ENCODE measurements around the gene RAB8B. TPM values are rescaled to one million over a fixed set of nuclear protein-coding genes. Genes with fewer than 3 reads are reported as not detected.

The RAB8B gene
- total and polyA plus RNA-seq, 4 donors: 3.8 to 26.5 (median 7.6) TPM

DNA sequence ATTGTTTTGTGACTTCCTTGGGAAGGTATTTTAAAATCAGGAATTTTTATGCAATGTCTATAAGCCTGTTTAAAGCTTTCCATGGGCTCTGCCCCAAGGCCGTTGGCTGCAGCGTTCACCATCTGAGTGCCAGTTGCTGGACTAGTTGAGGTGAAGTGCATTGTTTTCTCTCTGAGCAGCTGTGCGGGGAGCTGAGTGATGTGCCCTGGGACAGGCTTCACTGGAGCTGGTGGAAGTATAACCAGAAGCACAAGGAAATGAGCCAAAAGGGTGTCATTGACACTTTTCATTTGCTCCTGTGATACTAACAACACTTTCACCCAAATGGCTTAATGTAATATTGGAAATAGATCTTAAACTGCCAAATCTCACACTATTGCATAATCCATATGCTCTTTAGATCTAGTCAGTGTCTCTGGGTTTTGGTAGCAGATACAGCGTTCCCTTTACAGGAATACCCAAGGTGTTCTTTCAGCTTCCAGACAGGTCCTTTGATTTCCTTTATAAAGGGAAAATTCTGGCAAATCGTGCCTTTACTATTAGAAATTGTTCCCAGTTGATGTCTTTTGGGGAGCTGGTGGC is 117.2 kb downstream of the RAB8B start:
- no peak for TF ChIP-seq CTCF (IDR thresholded peaks at IDR 0.05; ENCODE audit: low read depth, low read length, missing input control)
- TF ChIP-seq RXRA (IDR thresholded peaks at IDR 0.05): peak; percentile 35 to 47
- TF ChIP-seq ZBTB33 (IDR thresholded peaks at IDR 0.05): no peak
- peak in 1 of 2 donors; percentile 8 for TF ChIP-seq RAD21 (IDR thresholded peaks at IDR 0.05)

GRCh38 chr15:63308491-63308890 is 119.1 kb downstream of the RAB8B start:
- no peak overlapping the region for H3K9ac ChIP-seq (ENCODE audit: low read depth in 1 of 2, low read length in 2 of 2)
- H3K4me1 ChIP-seq (ENCODE audit: control insufficient read depth in 4 of 4, insufficient read depth in 4 of 4, low read length in 3 of 4): peaks cover 1 to 11% (median 8%) of the 10 kb centered on the region in 4 donors
- no peaks in the 10 kb centered on the region for H3K9me3 ChIP-seq (ENCODE audit: control insufficient read depth in 4 of 4, low read length in 3 of 4)
- peaks cover 0 to 3% (median 0%) of the 10 kb centered on the region in 4 donors for H3K36me3 ChIP-seq (ENCODE audit: control insufficient read depth in 4 of 4, insufficient read depth in 3 of 4, low read depth in 1 of 4, low read length in 3 of 4)
- H3K27ac ChIP-seq (ENCODE audit: low read depth in 1 of 2, low read length in 2 of 2): no peak overlapping the region
- H3K4me3 ChIP-seq (ENCODE audit: low read depth in 1 of 3, low read length in 3 of 3): no peak overlapping the region
- DNase-seq (ENCODE audit: low spot score): no peak
- H3K27me3 ChIP-seq (ENCODE audit: control insufficient read depth in 4 of 4, insufficient read depth in 4 of 4, low read length in 3 of 4): no peaks in the 10 kb centered on the region
- TF ChIP-seq SP1 (IDR thresholded peaks at IDR 0.05): no peak
- TF ChIP-seq HNF4A (conservative IDR thresholded peaks at IDR 0.05): no peak
- TF ChIP-seq GABPA (IDR thresholded peaks at IDR 0.05 in 1 of 2, conservative IDR thresholded peaks at IDR 0.05 in 1 of 2): no peak
- no peak for TF ChIP-seq TAF1 (conservative IDR thresholded peaks at IDR 0.05)
- no peak for TF ChIP-seq YY1 (IDR thresholded peaks at IDR 0.05)
- TF ChIP-seq ZBTB33 (IDR thresholded peaks at IDR 0.05): no peak
- no peak for TF ChIP-seq RXRA (IDR thresholded peaks at IDR 0.05)
- no peak for TF ChIP-seq CTCF (IDR thresholded peaks at IDR 0.05; ENCODE audit: low read depth, low read length, missing input control)
- TF ChIP-seq NR2F2 (IDR thresholded peaks at IDR 0.05): no peak
- 92% methylated on average over 4 of the region's 4 CpGs for WGBS

More for the DNA sequence above, 117.2 kb downstream of the RAB8B start:
- no peak for DNase-seq (ENCODE audit: low spot score)
- H3K9me3 ChIP-seq (ENCODE audit: control insufficient read depth in 4 of 4, low read length in 3 of 4): no peaks in the 10 kb centered on the region
- H3K36me3 ChIP-seq (ENCODE audit: control insufficient read depth in 4 of 4, insufficient read depth in 3 of 4, low read depth in 1 of 4, low read length in 3 of 4): peaks cover 0 to 3% (median 0%) of the 10 kb centered on the region in 4 donors
- WGBS: 43% methylated on average over 5 of the region's 5 CpGs
- no peak overlapping the region for H3K9ac ChIP-seq (ENCODE audit: low read depth in 1 of 2, low read length in 2 of 2)
- peaks cover 1 to 11% (median 8%) of the 10 kb centered on the region in 4 donors for H3K4me1 ChIP-seq (ENCODE audit: control insufficient read depth in 4 of 4, insufficient read depth in 4 of 4, low read length in 3 of 4)
- no peaks in the 10 kb centered on the region for H3K27me3 ChIP-seq (ENCODE audit: control insufficient read depth in 4 of 4, insufficient read depth in 4 of 4, low read length in 3 of 4)
- no peak overlapping the region for H3K27ac ChIP-seq (ENCODE audit: low read depth in 1 of 2, low read length in 2 of 2)
- H3K4me3 ChIP-seq (ENCODE audit: low read depth in 1 of 3, low read length in 3 of 3): no peak overlapping the region
